HepG2 (cell line): ENCODE measurements around the gene FAM174C. TPM values are rescaled to one million over a fixed set of nuclear protein-coding genes. Genes with fewer than 3 reads are reported as not detected.

Experiments
- AHDC1 ChIP-seq: sonication (generic); formaldehyde crosslinking; IDR thresholded peaks from 2 replicates; pipeline ENCODE4 v1.5.1; 2020; ENCODE audit warnings: mild to moderate bottlenecking, missing genetic modification reagents, borderline replicate concordance
- ATF2 ChIP-seq: sonication (generic); formaldehyde crosslinking; IDR thresholded peaks from 2 replicates; pipeline ENCODE4 v1.4.0; 2020; ENCODE audit warnings: missing genetic modification reagents
- ATF7-NPFF ChIP-seq: sonication (generic); formaldehyde crosslinking; IDR thresholded peaks from 2 replicates; pipeline ENCODE4 v1.8.1; 2023; ENCODE audit warnings: mild to moderate bottlenecking, low read depth, missing genetic modification reagents, moderate library complexity
- CHCHD3 ChIP-seq: sonication (generic); formaldehyde crosslinking; IDR thresholded peaks from 2 replicates; pipeline ENCODE4 v1.8.0; 2022; ENCODE audit warnings: mild to moderate bottlenecking, missing genetic modification reagents, moderate library complexity
- DRAP1 ChIP-seq: IDR thresholded peaks from 2 replicates; pipeline ENCODE4 v1.6.1; 2016; ENCODE audit warnings: missing genetic modification reagents, missing compliant biosample characterization
- HMGXB4 ChIP-seq, 2 experiments: sonication (generic) in 1 of 2; formaldehyde crosslinking in 1 of 2; IDR thresholded peaks; 2 replicates each; pipeline versions ENCODE4 v1.4.0 to v1.6.1; 2018 to 2020; ENCODE audit warnings: missing genetic modification reagents in 2 of 2, borderline replicate concordance in 1 of 2, low read depth in 1 of 2, mild to moderate bottlenecking in 1 of 2, missing biosample characterization in 1 of 2
- NKX3-1 ChIP-seq: sonication (generic); formaldehyde crosslinking; IDR thresholded peaks from 2 replicates; pipeline ENCODE4 v1.5.0; 2020; ENCODE audit warnings: missing genetic modification reagents
- NR0B2 ChIP-seq: sonication (generic); formaldehyde crosslinking; IDR thresholded peaks from 2 replicates; pipeline ENCODE4 v1.4.0; 2020; ENCODE audit warnings: mild to moderate bottlenecking, missing genetic modification reagents
- PHF8 ChIP-seq: sonication (generic); formaldehyde crosslinking; IDR thresholded peaks from 2 replicates; pipeline ENCODE4 v1.5.0; 2020; ENCODE audit warnings: missing genetic modification reagents
- PPARG ChIP-seq: conservative IDR thresholded peaks from 2 replicates; pipeline ENCODE4 v1.6.1; 2016; ENCODE audit warnings: missing biosample characterization, missing genetic modification reagents
- ZBTB4 ChIP-seq: sonication (generic); formaldehyde crosslinking; IDR thresholded peaks from 2 replicates; pipeline ENCODE4 v1.4.0; 2020; ENCODE audit warnings: missing genetic modification reagents, mild to moderate bottlenecking, borderline replicate concordance
- ZNF383 ChIP-seq: sonication (generic); formaldehyde crosslinking; IDR thresholded peaks from 2 replicates; pipeline ENCODE4 v1.4.0; 2020; ENCODE audit warnings: missing genetic modification reagents, mild to moderate bottlenecking, borderline replicate concordance
- polyA plus RNA-seq, 8 experiments: library from polyadenylated mRNA; depleted of rRNA in 3 of 8; stranded (reverse) in 7 of 8; unstranded in 1 of 8; fragments of >200 nt; fragmentation: Illumina TruSeq in 4 of 8; extraction: Trizol in 4 of 8; gene quantifications; 2 replicates each; pipeline versions ENCODE4 v1.2.1 to v1.2.3, GENCODE V29; 2011 to 2016; ENCODE audit warnings: low read depth in 4 of 8, missing spikeins in 1 of 8, mixed read lengths in 1 of 8; ENCODE audit not compliant: insufficient read depth in 1 of 8
- total RNA-seq, 5 experiments: library from RNA; depleted of rRNA; stranded (reverse); fragments of >200 nt; fragmentation: Illumina TruSeq; extraction: Trizol; gene quantifications; 2 replicates each; pipeline ENCODE4 v1.2.3, GENCODE V29; 2016; ENCODE audit warnings: low read depth in 1 of 5

The FAM174C gene
- total and polyA plus RNA-seq, 2 of the 13 experiments (the other 11 are each of a cell fraction or from before 2014, with no cell fraction given): 19.5 to 31.3 TPM

GRCh38 chr19:1248786-1249297 is 26.5 kb upstream of the FAM174C start (continued):
- TF ChIP-seq CHCHD3 (CRISPR knock-in tag) (no peak), NR0B2 (CRISPR knock-in tag) (no peak), NKX3-1 (CRISPR knock-in tag) (no peak), ZNF383 (CRISPR knock-in tag) (no peak), PHF8 (CRISPR knock-in tag) (peak; percentile 11; the same call in 1 of the 2 replicates), HMGXB4 (CRISPR knock-in tag; IDR thresholded peaks at IDR 0.05; ENCODE audit: borderline replicate concordance in 1 of 2, low read depth in 1 of 2) (peak in 1 of 2 experiments; percentile 13; a peak in 1 of 4 replicates), ATF7-NPFF (no peak), DRAP1 (no peak), ATF2 (CRISPR knock-in tag) (no peak), ZBTB4 (no peak), AHDC1 (CRISPR knock-in tag) (no peak), PPARG (0 out of 2 replicates have a peak, but pooled peaks have one; percentile 3)
